Ramos (cell line): ENCODE data around the gene G6PC2.

Experiments
- in situ Hi-C: fragments of 300-500 bp; cut with MboI; formaldehyde crosslinking; loops from one replicate; pipeline ENCODE4 v1.14.3; 2022; ENCODE audit warnings: low sequenced_read_pairs; ENCODE audit not compliant: unreplicated experiment

G6PC2 gene

GRCh38 chr2:168939918-168940317 lies 38.8 kb downstream of the G6PC2 start:
- in situ Hi-C loops, result loop anchor here (10.0 kb wide), 1 partner anchor 155 kb away; no protein-coding TSS in a partner anchor

DNA sequence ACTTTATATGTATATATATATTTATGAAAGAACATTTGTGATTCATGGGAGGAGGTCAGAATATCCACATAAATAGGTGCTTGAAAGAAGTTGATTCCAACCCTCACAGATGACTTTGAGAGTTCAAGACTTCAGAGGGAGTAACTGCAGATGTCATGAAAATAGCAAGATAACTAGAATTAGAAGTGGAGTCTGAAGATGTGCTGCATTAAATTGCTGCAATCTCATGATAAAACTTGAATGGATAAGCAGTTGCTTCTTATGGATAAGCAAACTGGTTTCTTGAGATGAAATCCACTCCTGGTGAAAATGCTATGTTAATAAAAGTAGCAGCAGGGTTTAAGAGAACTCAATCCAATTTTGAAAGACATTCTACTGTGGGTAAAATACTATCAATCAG lies 40.2 kb downstream of the G6PC2 start:
- in situ Hi-C loops, result no loop called here

GRCh38 chr2:168944065-168944464 lies 43.0 kb downstream of the G6PC2 start:
- in situ Hi-C loops, result no loop called here

DNA sequence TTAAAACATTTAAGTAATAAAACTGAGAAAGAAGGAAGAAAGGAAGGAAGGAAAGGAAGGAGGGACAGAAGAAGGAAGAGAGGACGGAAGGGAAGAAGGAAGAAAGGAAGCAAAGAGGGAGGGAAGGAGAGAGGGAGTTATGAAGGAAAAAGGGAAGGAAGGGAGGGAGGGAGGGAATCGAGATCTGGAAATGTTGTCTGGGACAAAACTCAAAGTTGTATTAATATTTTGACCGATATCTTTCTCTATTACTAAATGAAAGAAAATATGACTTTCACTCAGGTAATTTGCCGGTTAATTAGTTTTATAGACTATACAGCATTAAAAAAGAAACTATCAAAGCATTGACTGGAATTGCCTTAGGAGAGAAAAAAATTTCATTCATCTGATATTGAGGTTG lies 44.4 kb downstream of the G6PC2 start:
- in situ Hi-C loops, result no loop called here

- in situ Hi-C loops, result no loop called here
Measured at GRCh38 chr2:168948621-168949212, 47.6 kb downstream of the G6PC2 start.

- in situ Hi-C loops, result no loop called here
Measured at GRCh38 chr2:168949324-168949723, 48.2 kb downstream of the G6PC2 start.

- in situ Hi-C loops, result no loop called here
Measured at GRCh38 chr2:168951871-168952270, 50.8 kb downstream of the G6PC2 start.

- in situ Hi-C loops, result no loop called here
Measured at GRCh38 chr2:168952424-168952823, 51.3 kb downstream of the G6PC2 start.

GRCh38 chr2:168954256-168954655 lies 53.2 kb downstream of the G6PC2 start:
- in situ Hi-C loops, result no loop called here

- in situ Hi-C loops, result no loop called here
Measured at GRCh38 chr2:168955321-168955720, 54.2 kb downstream of the G6PC2 start.

DNA sequence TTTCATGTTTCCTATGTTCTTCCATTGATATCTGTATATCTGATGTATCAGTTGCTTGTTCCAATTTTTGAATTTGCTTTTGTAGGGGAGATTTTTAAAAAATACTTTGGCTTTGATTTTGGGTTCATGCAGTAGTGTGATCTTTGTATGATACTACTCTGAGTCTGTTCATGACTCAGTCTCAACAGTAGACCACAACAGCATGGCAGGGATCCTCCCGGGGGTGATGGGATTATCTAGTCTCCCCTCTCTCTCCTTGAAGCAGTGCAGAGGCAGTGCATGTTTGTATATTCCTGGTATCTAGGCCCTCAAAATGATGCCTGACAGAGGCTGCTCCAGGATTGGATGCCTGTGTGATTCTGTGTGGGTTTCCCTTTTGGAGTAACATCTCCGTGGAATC lies 55.3 kb downstream of the G6PC2 start:
- in situ Hi-C loops, result no loop called here
